Activated CD8-positive, alpha-beta T cell treated with anti-CD3 and anti-CD28 coated beads for 36 hours (primary cell): ENCODE data around the gene MYH11. TPM values are rescaled to one million over a fixed set of nuclear protein-coding genes. Genes with fewer than 3 reads are reported as not detected.
"Not testable (repeated sequence)": the region's sequence is repeated elsewhere in the genome, so short reads cannot be mapped to it uniquely, and the experiment has no call there.

Experiments
- ATAC-seq: fragments of 200-7000 bp; cut with Tn5 transposase; one replicate; pipeline ENCODE4 v1.10.0; 2021; ENCODE audit warnings: mild to moderate bottlenecking, moderate library complexity
- CTCF ChIA-PET: fragments of 350-600 bp; sonication (Branson Sonifier 250); formaldehyde crosslinking; loops from one replicate; lab custom pipeline; 2021; ENCODE audit warnings: antibody characterized with exemption; lab: Charles Lee
- POLR2A ChIA-PET: fragments of 350-600 bp; sonication (Branson Sonifier 250); formaldehyde crosslinking; loops from one replicate; lab custom pipeline; 2021; ENCODE audit warnings: antibody characterized with exemption; lab: Charles Lee
- DNase-seq: peaks from one replicate; pipeline ENCODE4 v3.0.0-alpha.2; 2020
- H3K27ac Mint-ChIP-seq: one replicate; pipeline ENCODE4 v1.8.0; 2021; ENCODE audit warnings: mild to moderate bottlenecking, mixed read lengths
- H3K27me3 Mint-ChIP-seq: one replicate; pipeline ENCODE4 v1.8.0; 2021; ENCODE audit warnings: mixed read lengths
- H3K36me3 Mint-ChIP-seq: one replicate; pipeline ENCODE4 v1.8.0; 2021; ENCODE audit warnings: low read depth, mixed read lengths
- H3K4me1 Mint-ChIP-seq: one replicate; pipeline ENCODE4 v1.8.0; 2021; ENCODE audit warnings: low read depth, mixed read lengths
- H3K4me3 Mint-ChIP-seq: one replicate; pipeline ENCODE4 v1.8.0; 2021; ENCODE audit warnings: mild to moderate bottlenecking, moderate library complexity, mixed read lengths
- H3K9me3 Mint-ChIP-seq: one replicate; pipeline ENCODE4 v1.8.0; 2021; ENCODE audit warnings: mixed read lengths
- intact Hi-C: fragments of 100-400 bp; cut with micrococcal nuclease; formaldehyde crosslinking; loops from one replicate; pipeline ENCODE4 v1.10.0; 2022
- total RNA-seq, 2 experiments: library from RNA; stranded (reverse); gene quantifications; one replicate each; pipeline ENCODE4 v1.2.3, GENCODE V29; 2021
- TF ChIP-seq, protein P1 (sequence below): fragments of 200-600 bp; IDR thresholded peaks from one replicate; pipeline ENCODE4 v1.8.0; 2022; ENCODE audit warnings: antibody characterized with exemption, mild to moderate bottlenecking

The MYH11 gene
- total RNA-seq, 2 experiments from 2014 or later: not detected

DNA sequence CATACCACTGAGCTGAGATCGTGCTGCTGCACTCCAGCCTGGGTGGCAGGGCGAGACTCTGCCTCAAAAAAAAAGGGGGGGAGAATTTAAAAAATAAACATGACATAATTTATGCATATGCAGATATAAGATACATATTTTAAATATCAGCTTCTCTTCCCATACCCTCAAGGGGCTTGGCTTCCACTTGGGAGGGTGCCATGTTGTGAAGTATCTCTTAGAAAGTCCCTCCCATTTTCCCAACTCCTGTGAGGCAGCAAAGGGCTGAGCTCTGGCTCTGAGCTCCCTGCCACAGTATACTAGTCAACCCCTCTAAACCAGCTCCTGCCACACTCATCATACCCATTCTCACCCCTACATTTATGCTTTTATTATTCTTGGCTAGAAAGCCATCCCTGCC lies 39.4 kb downstream of the MYH11 start:
- no peaks in the 10 kb centered on the region for H3K27me3 Mint-ChIP-seq
- CTCF ChIA-PET: interaction anchor here (1.0 kb wide), 1 partner anchor 58 kb away, joined by 3 read pairs; no protein-coding TSS in a partner anchor
- TF ChIP-seq, protein P1, sequence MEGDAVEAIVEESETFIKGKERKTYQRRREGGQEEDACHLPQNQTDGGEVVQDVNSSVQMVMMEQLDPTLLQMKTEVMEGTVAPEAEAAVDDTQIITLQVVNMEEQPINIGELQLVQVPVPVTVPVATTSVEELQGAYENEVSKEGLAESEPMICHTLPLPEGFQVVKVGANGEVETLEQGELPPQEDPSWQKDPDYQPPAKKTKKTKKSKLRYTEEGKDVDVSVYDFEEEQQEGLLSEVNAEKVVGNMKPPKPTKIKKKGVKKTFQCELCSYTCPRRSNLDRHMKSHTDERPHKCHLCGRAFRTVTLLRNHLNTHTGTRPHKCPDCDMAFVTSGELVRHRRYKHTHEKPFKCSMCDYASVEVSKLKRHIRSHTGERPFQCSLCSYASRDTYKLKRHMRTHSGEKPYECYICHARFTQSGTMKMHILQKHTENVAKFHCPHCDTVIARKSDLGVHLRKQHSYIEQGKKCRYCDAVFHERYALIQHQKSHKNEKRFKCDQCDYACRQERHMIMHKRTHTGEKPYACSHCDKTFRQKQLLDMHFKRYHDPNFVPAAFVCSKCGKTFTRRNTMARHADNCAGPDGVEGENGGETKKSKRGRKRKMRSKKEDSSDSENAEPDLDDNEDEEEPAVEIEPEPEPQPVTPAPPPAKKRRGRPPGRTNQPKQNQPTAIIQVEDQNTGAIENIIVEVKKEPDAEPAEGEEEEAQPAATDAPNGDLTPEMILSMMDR: no peak
- no peaks in the 10 kb centered on the region for H3K4me1 Mint-ChIP-seq
- ATAC-seq (no peak), DNase-seq (no peak)
- H3K27ac Mint-ChIP-seq: no peak overlapping the region
- POLR2A ChIA-PET: no interaction called here
- intact Hi-C loops: no loop called here
- peaks cover 17% of the 10 kb centered on the region for H3K9me3 Mint-ChIP-seq
- H3K4me3 Mint-ChIP-seq: no peak overlapping the region
- H3K36me3 Mint-ChIP-seq: no peaks in the 10 kb centered on the region

DNA sequence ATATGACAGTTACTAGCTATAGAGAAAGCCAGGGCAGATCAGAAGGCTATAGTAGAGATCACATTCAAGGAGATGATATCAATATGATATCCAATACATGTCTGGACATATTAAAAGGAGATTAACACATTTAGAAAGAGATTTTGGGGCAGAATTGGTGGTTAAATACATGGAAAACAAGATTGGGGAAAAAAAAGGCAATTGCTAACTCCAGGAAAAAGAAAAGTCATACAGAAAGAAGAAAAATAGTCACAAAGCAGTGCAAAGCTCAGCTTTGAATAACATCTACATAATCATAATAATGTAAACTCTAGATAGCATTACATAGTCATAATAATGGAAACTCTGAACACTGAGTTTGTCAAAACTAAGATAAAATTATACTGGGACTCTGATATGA lies 40.6 kb downstream of the MYH11 start:
- DNase-seq (no peak), ATAC-seq (no peak)
- Mint-ChIP-seq H3K36me3 (no peaks in the 10 kb centered on the region), H3K4me3 (no peak overlapping the region), H3K27me3 (peaks cover 3% of the 10 kb centered on the region), H3K9me3 (peaks cover 17% of the 10 kb centered on the region), H3K4me1 (no peaks in the 10 kb centered on the region), H3K27ac (no peak overlapping the region)
- TF ChIP-seq, protein P1: no peak
- POLR2A ChIA-PET: no interaction called here
- CTCF ChIA-PET: no interaction called here
- intact Hi-C loops: no loop called here

DNA sequence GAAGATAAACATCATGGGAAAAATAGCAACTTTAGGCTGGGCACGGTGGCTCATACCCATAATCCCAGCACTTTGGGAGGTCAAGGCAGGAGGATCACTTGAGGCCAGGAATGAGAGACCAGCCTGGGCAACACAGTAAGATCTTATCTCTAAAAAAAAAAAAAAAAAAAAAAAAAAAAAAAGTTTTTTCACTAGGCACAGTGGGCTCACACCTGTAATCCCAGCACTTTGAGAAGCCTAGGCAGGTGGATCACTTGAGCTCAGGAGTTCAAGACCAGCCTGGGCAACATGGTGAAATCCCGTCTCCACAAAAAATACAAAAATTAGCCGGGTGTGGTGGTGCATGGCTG lies 44.5 kb downstream of the MYH11 start:
- H3K36me3 Mint-ChIP-seq, DNase-seq, H3K27me3 Mint-ChIP-seq, H3K4me1 Mint-ChIP-seq, ATAC-seq, H3K4me3 Mint-ChIP-seq, POLR2A ChIA-PET, intact Hi-C loops, H3K27ac Mint-ChIP-seq: not testable (repeated sequence)
- CTCF ChIA-PET: interaction anchor here (2.5 kb wide), 1 partner anchor 9 kb away, joined by 11 read pairs; no protein-coding TSS in a partner anchor
- H3K9me3 Mint-ChIP-seq: peaks cover 17% of the 10 kb centered on the region

DNA sequence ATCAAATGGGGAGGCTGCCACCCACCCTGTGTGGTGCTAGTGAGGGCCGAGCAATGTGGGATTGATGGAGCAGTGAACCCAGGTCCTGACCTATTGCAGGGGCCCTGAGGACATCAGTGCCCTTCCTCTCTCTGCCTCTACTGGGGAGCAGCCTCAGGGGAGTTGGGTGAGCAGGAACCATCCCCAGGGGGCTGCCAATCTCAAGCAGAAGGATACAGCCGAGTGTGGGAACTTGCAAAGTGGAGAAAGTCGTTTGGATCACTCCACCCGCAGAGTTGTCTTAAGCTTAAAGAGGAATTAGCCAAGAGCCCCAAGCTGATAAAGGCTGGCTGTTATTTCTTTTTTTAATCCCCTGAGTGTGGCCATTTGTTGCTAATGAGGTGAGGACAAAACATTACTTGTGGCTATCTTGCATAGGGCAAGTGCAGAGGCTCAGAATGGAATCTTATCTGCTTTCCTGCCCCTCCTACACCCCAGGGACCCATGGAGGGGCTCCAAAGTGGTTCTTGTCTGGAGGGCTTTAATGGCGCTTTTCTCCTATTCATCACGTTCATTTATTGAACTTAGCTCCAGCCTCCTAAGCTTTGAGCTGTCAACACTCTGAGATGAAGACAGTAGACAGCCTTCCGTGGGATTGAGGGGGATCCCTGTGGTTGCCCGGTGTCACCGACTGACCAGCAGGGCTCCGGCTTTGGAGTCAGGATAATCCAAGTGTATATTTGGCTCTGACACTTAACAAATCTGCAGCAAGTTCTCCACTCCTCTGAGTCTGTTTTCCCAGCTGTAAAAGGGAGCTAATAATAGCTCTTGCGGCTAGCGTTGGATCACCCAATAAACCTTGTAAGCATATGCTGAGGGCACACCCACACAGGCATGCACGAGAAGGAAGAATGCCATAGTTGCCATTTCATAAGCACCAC lies 45.1 kb downstream of the MYH11 start:
- peaks cover 5% of the 10 kb centered on the region for H3K27me3 Mint-ChIP-seq
- H3K4me3 Mint-ChIP-seq: no peak overlapping the region
- no peak for ATAC-seq
- ChIA-PET CTCF (interaction anchor here (2.5 kb wide), 1 partner anchor 10 kb away, joined by 11 read pairs; no protein-coding TSS in a partner anchor), POLR2A (no interaction called here)
- H3K4me1 Mint-ChIP-seq: no peaks in the 10 kb centered on the region
- H3K36me3 Mint-ChIP-seq: no peaks in the 10 kb centered on the region
- no peak overlapping the region for H3K27ac Mint-ChIP-seq
- peaks cover 17% of the 10 kb centered on the region for H3K9me3 Mint-ChIP-seq
- TF ChIP-seq, protein P1: no peak
- intact Hi-C loops: no loop called here
- DNase-seq: no peak

DNA sequence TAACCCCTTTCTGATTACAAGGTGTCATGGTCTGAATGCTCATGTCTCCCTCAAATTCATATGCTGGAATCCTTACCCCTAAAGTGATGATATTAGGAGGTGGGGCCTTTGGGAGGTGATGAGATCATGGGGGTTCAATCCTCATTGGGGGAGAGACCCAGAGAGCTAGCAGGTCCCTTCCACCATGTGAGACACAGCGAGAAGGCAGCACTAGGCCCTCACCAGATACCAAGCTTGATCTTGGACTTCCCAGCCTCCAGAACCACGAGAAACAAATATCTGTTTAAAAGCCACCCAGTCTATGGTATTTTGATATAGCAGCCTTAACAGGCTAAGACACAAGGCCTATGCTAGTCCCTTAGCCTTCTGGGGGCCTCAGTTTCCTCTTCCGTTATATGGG lies 45.9 kb downstream of the MYH11 start:
- H3K27ac Mint-ChIP-seq: no peak overlapping the region
- no peak for DNase-seq
- H3K27me3 Mint-ChIP-seq: peaks cover 5% of the 10 kb centered on the region
- intact Hi-C loops: no loop called here
- no peak overlapping the region for H3K4me3 Mint-ChIP-seq
- no peaks in the 10 kb centered on the region for H3K36me3 Mint-ChIP-seq
- ATAC-seq: no peak
- POLR2A ChIA-PET: no interaction called here
- no peaks in the 10 kb centered on the region for H3K4me1 Mint-ChIP-seq
- CTCF ChIA-PET: interaction anchor here (2.0 kb wide), 1 partner anchor 10 kb away, joined by 7 read pairs; no protein-coding TSS in a partner anchor
- peaks cover 11% of the 10 kb centered on the region for H3K9me3 Mint-ChIP-seq
- TF ChIP-seq, protein P1: no peak
